ENCODE results near the gene FAM193B. TPM values are rescaled to one million over a fixed set of nuclear protein-coding genes. Genes with fewer than 3 reads are reported as not detected.

The FAM193B gene
- total and polyA plus RNA-seq, 9 of the 15 experiments (the other 6 are each of a cell fraction or from before 2014, with no cell fraction given): 4.4 to 76.4 (median 37.3) TPM

GRCh38 chr5:177554474-177555111 is at the start of gene FAM193B (continued):
- no peak for TF ChIP-seq ARID3B (CRISPR knock-in tag; IDR thresholded peaks at IDR 0.05; ENCODE audit: borderline replicate concordance)
- no peak for TF ChIP-seq GTF3C2 (IDR thresholded peaks at IDR 0.05; ENCODE audit: borderline replicate concordance, extremely low read depth, insufficient read length)
- TF ChIP-seq THAP12 (CRISPR knock-in tag; IDR thresholded peaks at IDR 0.05): no peak
- TF ChIP-seq OTX1 (CRISPR knock-in tag; IDR thresholded peaks at IDR 0.05): no peak
- no peak for TF ChIP-seq TRIM28 (IDR thresholded peaks at IDR 0.05)
- TF ChIP-seq GATA2 (CRISPR knock-in tag; IDR thresholded peaks at IDR 0.05): no peak
- 0 out of 2 replicates have a peak, but pooled peaks have one; percentile 20 for TF ChIP-seq EHMT2 (IDR thresholded peaks at IDR 0.05)
- TF ChIP-seq ESRRA (IDR thresholded peaks at IDR 0.05; ENCODE audit: borderline replicate concordance, low read depth): no peak
- no peak for TF ChIP-seq MYNN (IDR thresholded peaks at IDR 0.05)
- no peak for TF ChIP-seq MYNN (CRISPR knock-in tag; IDR thresholded peaks at IDR 0.05)
- TF ChIP-seq, protein P1, sequence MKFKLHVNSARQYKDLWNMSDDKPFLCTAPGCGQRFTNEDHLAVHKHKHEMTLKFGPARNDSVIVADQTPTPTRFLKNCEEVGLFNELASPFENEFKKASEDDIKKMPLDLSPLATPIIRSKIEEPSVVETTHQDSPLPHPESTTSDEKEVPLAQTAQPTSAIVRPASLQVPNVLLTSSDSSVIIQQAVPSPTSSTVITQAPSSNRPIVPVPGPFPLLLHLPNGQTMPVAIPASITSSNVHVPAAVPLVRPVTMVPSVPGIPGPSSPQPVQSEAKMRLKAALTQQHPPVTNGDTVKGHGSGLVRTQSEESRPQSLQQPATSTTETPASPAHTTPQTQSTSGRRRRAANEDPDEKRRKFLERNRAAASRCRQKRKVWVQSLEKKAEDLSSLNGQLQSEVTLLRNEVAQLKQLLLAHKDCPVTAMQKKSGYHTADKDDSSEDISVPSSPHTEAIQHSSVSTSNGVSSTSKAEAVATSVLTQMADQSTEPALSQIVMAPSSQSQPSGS (CRISPR knock-in tag; IDR thresholded peaks at IDR 0.05): no peak
- peak; percentile 92 for TF ChIP-seq HCFC1 (IDR thresholded peaks at IDR 0.05; ENCODE audit: low read depth, low read length)
- peak; percentile 72; the same call in 1 of the 2 replicates for TF ChIP-seq MTA3 (IDR thresholded peaks at IDR 0.05; ENCODE audit: borderline replicate concordance)
- TF ChIP-seq ZNF589 (CRISPR knock-in tag; IDR thresholded peaks at IDR 0.05; ENCODE audit: low read depth): no peak
- 0 out of 2 replicates have a peak, but pooled peaks have one; percentile 21 for TF ChIP-seq NKRF (IDR thresholded peaks at IDR 0.05; ENCODE audit: borderline replicate concordance)
- no peak for TF ChIP-seq PURB (CRISPR knock-in tag; IDR thresholded peaks at IDR 0.05; ENCODE audit: low read depth)
- TF ChIP-seq MIER1 (IDR thresholded peaks at IDR 0.05; ENCODE audit: low read depth): no peak; the same call in 1 of the 2 replicates
- no peak for TF ChIP-seq ZNF347 (CRISPR knock-in tag; IDR thresholded peaks at IDR 0.05; ENCODE audit: low read depth)

Measured in K562 (cell line).